PFSK-1 (cell line): Measurements from ENCODE around the gene DNAJB13.

Source experiments
- POLR2AphosphoS5 ChIP-seq: IDR thresholded peaks from 2 replicates; pipeline ENCODE4 v1.6.1; 2012; ENCODE audit warnings: low read depth, mild to moderate bottlenecking, control low read depth, low read length, moderate library complexity
- SIN3A ChIP-seq: IDR thresholded peaks from 2 replicates; pipeline ENCODE4 v1.6.1; 2012; ENCODE audit warnings: mild to moderate bottlenecking, low read length, moderate library complexity, borderline replicate concordance; ENCODE audit not compliant: insufficient read depth
- TAF1 ChIP-seq: IDR thresholded peaks from 2 replicates; pipeline ENCODE4 v1.6.1; 2012; ENCODE audit warnings: low read length, control low read depth, borderline replicate concordance; ENCODE audit not compliant: insufficient read depth
- TF ChIP-seq, protein P1 (sequence below), 2 experiments: IDR thresholded peaks; 2 replicates each; pipeline versions ENCODE4 v1.6.1 to v1.8.0; 2011 to 2012; ENCODE audit warnings: low read depth in 2 of 2, low read length in 2 of 2, control low read depth in 1 of 2, inconsistent platforms in 1 of 2, mild to moderate bottlenecking in 1 of 2, moderate library complexity in 1 of 2; ENCODE audit not compliant: insufficient read depth in 1 of 2

DNA sequence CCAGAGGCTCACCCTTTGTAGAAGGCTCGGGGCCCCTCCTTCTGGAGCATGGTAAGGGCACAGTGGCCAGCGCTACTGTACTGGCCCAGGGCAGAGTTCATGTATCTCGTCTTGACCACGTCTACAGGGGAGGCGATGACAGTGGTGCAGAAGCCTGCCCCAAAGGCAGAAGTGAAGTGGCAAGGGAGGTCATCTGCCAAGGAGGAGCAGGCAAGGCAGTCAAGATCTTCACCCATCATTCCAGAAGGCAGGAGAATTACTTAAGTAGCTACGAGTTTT lies 24.6 kb downstream of the DNAJB13 start:
- TF ChIP-seq, protein P1, sequence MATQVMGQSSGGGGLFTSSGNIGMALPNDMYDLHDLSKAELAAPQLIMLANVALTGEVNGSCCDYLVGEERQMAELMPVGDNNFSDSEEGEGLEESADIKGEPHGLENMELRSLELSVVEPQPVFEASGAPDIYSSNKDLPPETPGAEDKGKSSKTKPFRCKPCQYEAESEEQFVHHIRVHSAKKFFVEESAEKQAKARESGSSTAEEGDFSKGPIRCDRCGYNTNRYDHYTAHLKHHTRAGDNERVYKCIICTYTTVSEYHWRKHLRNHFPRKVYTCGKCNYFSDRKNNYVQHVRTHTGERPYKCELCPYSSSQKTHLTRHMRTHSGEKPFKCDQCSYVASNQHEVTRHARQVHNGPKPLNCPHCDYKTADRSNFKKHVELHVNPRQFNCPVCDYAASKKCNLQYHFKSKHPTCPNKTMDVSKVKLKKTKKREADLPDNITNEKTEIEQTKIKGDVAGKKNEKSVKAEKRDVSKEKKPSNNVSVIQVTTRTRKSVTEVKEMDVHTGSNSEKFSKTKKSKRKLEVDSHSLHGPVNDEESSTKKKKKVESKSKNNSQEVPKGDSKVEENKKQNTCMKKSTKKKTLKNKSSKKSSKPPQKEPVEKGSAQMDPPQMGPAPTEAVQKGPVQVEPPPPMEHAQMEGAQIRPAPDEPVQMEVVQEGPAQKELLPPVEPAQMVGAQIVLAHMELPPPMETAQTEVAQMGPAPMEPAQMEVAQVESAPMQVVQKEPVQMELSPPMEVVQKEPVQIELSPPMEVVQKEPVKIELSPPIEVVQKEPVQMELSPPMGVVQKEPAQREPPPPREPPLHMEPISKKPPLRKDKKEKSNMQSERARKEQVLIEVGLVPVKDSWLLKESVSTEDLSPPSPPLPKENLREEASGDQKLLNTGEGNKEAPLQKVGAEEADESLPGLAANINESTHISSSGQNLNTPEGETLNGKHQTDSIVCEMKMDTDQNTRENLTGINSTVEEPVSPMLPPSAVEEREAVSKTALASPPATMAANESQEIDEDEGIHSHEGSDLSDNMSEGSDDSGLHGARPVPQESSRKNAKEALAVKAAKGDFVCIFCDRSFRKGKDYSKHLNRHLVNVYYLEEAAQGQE (IDR thresholded peaks at IDR 0.05; ENCODE audit: insufficient read depth in 1 of 2, low read depth in 2 of 2, low read length in 2 of 2), result no peak
- TF ChIP-seq TAF1 (no peak), POLR2AphosphoS5 (no peak), SIN3A (no peak)
